Activated CD8-positive, alpha-beta memory T cell treated with anti-CD3 and anti-CD28 coated beads, Interleukin-2, amount 50 U/mL, for 24 hours (primary cell): ENCODE results near the gene LPP.

ENCODE experiments used
- DNase-seq: peaks from one replicate; pipeline ENCODE4 v3.0.0-alpha.2; 2020; ENCODE audit errors: extremely low read depth

LPP gene

GRCh38 chr3:188745031-188745430 lies 591.1 kb downstream of the LPP start:
- no peak for DNase-seq

DNA sequence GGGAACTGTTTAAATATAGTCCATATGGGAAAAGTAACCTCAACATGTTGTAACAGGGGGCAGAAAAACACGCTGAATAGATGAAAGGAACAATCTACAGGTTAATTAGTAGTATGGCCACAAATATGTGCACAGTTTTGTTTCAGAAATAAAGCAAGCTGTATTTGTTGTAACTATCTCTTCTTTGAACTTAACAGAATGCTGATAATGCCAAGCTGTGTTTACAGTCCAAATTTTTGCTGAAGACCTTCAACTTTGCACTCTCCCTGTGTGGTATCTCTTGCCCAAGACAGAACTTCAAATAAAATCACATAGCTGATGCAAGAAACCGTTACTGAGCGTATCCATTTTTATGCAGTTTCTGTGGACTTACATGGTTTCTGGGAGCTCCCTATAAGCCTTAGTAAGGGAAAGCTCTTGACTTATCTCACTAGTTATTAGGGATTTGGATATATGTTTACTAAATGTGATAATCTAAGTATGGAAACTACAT lies 592.4 kb downstream of the LPP start:
- DNase-seq: no peak

- DNase-seq: no peak
These were observed 593.5 kb downstream of the LPP start for GRCh38 chr3:188747489-188747888.

DNA sequence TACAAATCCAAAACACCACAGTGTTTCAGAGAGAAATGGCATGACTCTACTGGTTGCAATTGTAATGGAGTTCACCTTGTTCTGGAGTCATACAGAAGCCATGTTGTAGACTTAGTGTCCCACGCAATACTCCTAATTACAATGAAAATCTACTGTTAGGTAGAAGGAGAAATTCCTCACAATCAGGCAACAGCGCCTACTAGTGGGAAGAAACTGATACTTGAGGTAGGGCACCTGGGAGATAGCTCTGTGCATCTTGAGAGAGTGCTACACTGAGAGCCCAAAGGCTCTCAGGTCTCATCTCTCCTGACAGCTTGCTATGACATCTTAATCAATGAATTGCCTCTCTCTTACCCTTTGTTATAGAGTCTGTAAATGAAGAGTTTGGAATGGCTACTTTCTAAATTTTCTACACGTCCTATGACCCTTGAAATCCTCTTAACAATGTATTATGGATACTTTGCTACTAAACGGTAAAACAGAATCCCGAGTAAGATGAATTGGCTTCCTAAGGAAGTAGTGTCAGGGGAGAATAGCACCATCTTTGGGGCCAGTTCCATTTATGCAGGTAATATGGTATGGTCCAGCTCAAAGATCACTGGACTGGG lies 595.2 kb downstream of the LPP start:
- DNase-seq: peak; percentile 30

DNA sequence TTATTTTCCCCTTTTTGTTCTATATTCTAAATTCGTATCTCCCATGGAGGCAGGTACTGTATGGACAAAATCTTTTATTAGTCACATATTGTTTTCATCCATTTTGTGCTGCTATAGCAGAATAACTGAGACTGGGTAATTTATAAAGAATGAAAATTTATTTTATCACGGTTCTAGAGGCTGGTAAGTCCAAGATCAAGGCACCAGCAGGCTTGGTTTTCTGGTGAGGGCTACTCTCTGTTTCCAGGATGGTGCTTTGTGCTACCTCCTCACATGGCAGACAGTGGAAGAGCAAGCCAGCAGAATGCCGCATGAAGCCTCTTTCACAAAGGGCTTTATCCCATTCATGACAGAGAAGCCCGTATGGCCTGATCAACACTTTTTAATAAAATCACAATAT lies 595.9 kb downstream of the LPP start:
- no peak for DNase-seq

DNA sequence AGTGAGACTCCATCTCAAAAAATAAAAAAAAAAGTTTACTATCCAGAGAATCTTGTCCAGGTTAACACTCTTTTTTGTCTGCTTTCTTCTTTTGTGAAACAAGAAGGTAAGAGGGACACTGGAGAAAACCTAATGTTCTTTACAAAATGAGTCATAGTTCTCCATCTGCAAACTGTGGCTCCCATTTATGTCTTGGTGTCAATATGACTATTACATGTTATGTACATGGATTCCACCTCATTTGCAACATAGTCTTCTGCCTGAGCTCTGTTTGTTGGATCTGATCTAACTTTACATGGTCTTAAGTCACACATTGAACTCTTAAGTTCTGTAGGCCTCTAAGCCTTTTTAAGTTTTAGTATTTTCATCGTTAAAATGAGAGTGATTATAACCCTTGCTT lies 596.7 kb downstream of the LPP start:
- no peak for DNase-seq

DNA sequence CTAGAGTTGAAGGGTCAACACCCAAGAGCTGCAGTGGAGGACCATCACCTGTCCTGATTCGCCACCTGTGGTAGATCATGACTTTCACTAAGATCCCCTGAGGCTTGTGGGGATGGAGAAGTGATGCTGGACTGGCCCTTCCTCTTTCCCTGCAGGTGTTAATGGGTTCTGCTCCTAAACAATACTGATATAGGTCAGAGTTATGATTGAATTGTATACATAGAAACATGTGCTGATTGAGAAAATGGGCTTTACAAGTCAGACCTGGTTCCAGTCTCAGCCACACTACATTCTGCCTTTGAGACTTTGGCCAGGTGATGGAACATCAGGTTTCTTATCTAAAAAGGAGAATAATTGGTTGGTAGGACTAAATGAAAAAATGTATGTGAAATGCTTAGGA lies 598.9 kb downstream of the LPP start:
- DNase-seq: no peak

DNA sequence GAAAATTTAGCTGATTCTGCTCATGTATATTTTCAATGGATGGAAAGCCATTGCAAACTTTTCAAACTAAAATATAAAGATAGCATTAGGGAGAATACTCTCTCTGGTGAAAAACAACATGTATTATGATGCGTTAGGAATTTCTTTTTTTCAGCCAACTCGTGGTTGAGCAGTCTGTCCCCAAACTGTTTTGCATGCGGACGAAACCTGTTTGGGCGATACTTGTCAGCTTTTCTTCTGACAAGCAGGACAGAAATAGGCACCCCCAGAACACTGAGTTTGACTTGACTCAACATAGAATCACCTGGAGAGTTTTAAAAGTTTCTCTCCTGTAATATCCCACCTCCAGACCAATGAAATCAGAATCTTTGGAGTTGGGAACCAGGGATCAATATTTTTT lies 600.3 kb downstream of the LPP start:
- no peak for DNase-seq

DNA sequence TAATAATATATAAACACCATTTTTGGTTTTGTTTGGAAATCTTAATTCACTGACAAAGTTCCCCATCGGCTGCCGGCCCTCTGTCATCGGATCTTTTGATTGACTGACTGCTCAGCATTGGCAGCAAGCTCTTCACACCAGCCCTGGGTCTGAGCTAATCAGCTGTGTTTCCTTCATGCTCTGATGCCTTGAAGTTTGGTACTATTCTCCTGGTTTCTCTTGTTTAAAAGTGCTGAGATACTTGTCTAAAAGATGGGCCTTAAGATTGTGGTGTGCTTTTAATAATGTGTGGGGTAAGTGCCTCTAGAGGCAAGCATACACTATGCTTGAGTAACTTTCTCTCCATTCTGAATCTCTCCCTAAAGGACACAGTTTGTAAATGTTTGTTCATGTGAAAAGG lies 602.3 kb downstream of the LPP start:
- DNase-seq: no peak

GRCh38 chr3:188759336-188760005 lies 605.5 kb downstream of the LPP start:
- no peak for DNase-seq

DNA sequence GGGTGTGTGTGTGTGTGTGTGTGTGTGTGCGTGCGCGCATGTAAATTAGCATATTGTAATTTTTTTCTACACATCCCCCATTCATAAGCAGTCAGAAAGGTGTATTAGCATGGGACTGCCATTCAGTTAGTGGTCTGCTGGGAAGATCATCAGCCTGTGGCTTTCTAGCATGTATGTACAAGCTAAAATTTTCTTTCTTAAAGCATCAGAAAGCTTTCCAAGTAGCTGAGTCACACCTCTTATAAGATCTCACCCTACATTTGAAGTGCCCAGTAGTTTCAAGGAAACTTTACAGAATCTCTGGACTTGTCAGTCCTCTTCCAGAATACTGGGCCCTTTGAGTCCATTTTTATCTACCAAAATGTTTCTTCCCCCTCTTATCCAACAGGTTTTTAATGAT lies 606.5 kb downstream of the LPP start:
- DNase-seq: no peak

DNA sequence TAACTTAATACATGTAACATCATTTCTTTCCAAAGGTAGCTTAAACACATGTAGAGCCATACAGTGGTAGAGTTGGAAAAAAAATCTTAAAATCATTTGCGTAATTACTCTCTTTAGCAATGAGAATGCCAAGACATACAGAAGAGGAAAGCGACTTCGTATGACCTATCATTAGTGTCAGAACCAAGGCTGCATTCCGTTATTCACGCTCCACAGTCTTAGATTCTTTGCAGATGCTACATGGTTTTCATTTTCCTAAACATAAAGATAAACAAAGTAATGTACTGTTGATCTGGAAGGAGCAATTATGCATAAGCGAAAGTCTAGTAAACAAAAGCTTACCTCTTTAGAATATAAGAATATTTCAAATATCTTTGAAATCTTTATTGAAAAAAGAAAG lies 607.5 kb downstream of the LPP start:
- DNase-seq: no peak

GRCh38 chr3:188761964-188762363 lies 608.0 kb downstream of the LPP start:
- no peak for DNase-seq

DNA sequence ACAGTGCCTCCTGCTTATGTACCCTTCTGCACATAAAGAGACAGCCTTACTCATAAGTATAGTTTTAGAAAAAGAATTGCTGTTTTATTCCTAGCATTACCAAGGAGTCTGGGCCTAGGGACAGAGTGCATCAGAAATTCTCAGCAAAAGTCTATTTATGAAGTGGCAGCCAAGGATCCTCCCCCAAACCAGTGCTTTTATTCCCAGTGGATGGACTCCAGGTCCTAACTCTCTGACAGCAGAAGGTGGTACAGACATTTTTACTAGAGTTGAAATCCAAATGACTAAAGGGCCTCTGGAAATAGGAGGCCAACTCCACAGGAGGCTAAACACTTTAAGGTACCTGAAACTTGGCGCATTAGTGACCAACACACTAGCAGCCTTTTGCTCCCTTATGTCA lies 610.7 kb downstream of the LPP start:
- no peak for DNase-seq

DNA sequence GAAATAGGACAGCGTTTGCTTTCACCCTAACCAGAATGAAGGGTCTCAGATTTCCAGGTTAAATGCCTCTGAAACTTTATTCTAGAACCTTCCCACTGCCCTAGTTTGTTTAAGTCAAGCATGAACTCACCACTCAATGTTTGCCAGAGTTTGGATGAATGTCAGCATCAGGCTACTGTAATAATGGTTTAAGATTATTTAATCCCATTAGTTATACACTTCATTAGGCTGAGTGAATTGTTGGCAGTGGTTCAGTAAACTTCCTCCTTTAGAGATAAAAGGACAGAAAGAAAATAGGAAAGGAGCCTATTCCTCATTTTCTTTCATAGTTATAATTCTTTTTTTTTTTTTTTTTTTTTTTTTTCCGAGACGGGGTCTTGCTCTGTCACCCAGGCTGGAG lies 615.9 kb downstream of the LPP start:
- DNase-seq: no peak

DNA sequence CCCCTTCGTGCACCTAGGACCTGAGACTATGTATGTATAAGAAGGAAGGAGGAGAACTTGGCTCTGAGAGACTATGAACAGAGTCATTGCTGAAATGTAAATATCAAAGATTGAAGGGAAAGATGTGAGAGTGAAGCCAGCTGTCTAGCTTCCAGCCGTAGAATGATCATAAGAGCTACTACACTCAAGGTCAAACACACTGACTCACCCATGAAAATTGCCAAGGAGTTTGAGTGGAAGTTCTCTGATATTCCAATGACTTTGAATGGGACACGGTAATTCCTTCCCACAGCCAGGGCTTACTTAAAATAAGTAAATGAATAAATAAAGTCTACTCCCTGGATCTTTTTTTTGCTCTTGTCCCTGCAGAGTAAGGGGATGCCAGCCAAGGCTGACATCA lies 618.9 kb downstream of the LPP start:
- DNase-seq: no peak

GRCh38 chr3:188775412-188775811 lies 621.5 kb downstream of the LPP start:
- DNase-seq: no peak

DNA sequence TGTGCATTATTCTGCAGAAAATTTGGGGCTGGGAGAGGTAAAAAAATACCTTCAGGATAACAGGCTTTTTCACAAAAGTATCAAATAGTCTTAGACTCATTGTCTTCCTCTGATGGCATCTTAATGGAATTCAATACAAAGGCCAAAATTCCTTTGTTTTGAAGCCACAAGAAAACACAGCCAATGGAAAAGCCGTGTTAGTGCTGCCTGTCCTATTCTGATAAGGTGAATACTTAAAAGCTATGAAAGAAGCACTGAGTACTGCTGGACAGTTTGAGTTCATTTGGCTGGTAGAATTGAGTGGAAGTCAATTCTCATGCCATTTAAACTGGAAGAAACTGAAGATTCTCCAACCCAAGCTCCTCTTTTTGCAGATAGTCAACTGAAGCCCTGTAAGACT lies 622.5 kb downstream of the LPP start:
- DNase-seq: no peak

DNA sequence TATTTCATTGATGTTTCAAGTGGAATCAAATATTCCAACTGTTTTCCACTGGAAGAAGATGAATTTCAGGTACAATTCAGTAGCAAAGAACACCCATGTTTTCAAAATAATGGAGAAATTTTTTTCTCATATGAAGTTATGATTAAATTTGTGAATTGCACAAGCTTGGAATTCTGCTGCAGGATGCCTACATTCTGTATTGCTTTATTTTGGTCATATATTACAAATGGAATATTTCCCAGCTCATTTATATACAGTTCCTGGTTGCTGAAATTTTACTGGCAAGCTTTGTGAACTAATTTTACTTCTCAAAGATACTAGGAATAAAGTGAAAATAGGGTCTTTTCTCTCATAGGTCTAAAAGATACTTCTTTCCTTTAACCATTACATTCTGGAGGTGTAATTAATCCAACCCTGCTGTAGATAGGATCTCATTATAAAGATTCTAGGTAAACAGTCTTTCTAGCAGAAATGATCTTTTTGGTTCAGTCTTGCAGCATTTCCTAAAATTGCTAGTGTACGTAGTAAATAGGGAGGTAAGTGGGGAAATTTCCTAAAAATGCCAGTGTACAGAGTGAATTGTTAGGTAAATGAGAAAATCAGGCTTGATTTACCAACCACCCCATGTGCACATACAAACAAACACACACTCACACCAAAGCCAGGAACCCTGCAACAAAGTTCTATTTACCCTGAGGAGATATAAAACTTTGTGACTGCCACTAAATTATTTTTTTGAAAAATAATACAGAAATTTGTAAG lies 624.3 kb downstream of the LPP start:
- no peak for DNase-seq

DNA sequence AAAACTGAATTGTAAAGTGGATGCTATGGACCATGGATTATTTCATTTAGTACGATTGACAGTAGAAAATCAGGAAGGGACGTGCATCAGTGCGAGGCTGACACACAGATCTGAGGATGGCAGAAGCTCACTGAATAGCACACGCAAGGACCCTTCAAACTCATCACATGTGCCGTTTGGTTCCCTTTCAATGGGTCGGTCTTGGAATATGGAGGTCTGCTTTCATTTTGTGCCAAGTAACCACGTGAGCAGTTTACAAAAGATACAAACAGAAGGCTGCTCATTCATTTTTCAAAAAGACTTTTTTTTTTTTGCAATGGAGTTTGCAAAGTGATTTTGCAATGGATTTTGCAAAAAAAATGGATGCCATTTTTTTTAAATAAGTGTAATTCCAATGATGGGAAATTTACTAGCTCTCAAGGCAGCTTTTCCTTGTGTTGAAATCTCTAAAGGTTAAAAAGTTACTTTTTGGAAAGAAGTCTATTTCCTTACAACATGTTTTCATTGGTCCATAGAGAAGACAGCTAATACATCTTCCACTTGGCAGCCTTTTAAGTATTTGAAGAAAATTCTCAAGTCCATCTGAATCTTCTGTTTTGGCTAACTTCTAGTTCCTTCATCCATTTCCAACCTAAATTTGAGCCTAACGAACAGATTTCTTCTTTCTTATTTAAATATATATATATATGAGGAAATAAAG lies 625.5 kb downstream of the LPP start:
- no peak for DNase-seq

GRCh38 chr3:188780193-188781147 lies 626.5 kb downstream of the LPP start:
- no peak for DNase-seq
